GM19463 (cell line): ENCODE results near the gene AKR7A2.
"Not testable (repeated sequence)": the region's sequence is repeated elsewhere in the genome, so short reads cannot be mapped to it uniquely, and the experiment has no call there.

Experiments used
- ATAC-seq: cut with Tn5 transposase; IDR thresholded peaks from one replicate; pipeline ENCODE4 v1.9.1; 2021; ENCODE audit warnings: mild to moderate bottlenecking, moderate library complexity; ENCODE audit not compliant: unreplicated experiment

Gene AKR7A2

GRCh38 chr1:19307794-19308508 lies 4.0 kb downstream of the AKR7A2 start:
- ATAC-seq = no peak

GRCh38 chr1:19306941-19307340 lies 5.0 kb downstream of the AKR7A2 start:
- no peak for ATAC-seq

- no peak for ATAC-seq
Measured at GRCh38 chr1:19305880-19306279, 6.1 kb downstream of the AKR7A2 start.

GRCh38 chr1:19304081-19304480 lies 7.9 kb downstream of the AKR7A2 start:
- ATAC-seq = not testable (repeated sequence)

GRCh38 chr1:19300211-19300610 lies 11.7 kb downstream of the AKR7A2 start:
- ATAC-seq = no peak

DNA sequence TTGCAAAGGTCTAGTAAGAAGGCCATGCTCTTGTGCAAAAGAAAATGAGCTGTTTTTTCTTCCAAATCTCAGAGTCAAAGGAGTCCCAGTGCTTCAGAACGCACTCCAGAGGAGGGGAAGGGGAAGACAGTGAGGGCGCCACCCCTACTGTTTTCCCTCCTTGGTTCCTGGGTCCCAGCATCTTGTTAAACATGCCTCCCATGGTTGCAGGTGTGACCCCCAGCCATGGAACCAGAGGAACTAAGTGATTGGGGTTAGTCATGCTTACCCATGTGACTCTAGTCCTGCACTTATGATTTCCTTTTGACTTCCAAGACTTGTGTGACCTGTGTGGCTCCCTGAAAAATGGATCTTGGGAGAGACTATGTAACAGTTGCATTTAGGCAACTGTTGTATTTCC lies 17.3 kb downstream of the AKR7A2 start:
- ATAC-seq = no peak

- ATAC-seq = no peak
Measured at GRCh38 chr1:19289244-19289643, 22.7 kb downstream of the AKR7A2 start.

DNA sequence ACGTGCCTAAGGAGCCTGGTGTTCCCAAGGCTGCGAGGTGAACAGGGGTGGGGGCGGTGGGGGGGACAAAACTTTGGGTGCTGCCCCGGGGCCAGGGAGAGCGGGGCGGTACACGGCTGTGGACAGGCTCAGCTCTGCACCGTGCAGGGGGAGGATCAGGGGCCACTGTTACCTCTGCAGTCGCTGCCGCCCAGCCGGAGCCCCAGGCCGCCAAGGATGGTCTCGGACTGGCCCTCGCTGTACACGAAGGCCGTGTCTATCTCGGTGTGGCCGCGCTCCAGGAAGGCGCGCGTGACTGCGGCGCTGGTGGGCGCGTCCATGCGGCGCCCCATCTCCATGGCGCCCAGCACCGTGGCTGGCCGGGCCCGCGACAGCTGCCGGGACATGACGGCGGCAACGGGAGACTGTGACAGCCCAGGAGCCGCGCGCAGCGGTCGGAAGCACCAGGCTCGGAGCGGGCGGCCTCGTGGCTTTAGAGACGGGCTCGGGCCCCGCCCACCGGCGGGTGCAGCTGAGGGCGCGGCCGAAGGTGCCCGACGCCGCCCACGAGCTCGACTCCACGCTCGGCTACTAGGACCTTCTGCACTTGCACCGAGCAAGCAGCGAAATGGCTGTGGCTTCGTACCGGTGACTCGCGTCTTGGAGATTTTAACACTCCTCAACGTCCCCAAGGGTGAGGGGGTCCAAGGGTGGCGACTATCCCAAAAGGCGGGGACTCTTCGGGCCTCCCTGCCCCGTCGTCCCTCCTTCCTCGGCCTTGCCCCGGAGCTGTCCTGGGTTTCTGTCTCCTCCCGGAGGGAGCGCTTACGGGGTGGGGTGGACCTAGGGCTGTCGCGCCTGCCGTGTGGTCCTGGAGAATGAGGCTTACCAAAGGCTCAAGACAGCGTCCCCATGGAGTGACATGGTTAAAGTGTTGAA lies 23.4 kb downstream of the AKR7A2 start, which contains the start of gene AKR7A3:
Gene AKR7A3, minus strand, starts transcription at position 447 of the 918 bp plus-strand sequence. Its CDS starts 61 bp downstream, at position 386.
- not testable (repeated sequence) for ATAC-seq

DNA sequence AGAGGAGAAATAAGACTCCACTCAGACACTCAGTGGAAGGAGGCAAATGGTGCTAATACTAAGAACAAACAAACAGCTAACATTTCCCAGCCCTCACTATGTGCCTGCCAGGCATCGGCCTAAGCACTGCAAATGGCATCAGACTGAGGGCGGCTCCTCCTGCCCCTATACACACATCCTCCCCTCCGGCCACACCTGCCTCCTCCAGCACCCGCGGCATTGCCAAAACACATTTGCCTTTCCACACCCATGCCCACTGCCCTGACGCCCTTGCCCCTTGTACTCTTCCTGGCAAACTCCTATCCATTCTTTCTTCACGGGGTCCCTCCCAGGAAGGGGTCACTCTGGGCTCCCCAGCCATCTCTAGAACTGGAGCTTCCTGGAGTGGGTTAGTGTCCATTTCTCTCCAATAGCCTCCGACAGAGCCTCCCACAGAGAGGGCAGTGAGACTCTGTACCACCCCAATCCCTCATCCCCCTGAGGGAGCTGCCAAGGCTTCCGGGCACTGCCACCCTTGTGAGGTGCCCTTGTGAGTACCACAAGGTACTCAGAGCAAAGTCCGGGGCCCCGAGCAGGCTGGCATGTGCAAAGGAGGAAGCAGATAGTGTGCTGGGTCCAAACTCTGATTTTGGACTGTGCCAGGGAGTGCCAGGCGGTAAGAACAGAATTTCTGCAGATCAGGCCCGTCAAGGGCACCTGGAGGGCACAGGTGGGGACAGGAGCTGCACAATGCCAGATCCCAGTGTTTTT lies 24.3 kb downstream of the AKR7A2 start:
- no peak for ATAC-seq

GRCh38 chr1:19285807-19286206 lies 26.1 kb downstream of the AKR7A2 start:
- ATAC-seq = not testable (repeated sequence)

DNA sequence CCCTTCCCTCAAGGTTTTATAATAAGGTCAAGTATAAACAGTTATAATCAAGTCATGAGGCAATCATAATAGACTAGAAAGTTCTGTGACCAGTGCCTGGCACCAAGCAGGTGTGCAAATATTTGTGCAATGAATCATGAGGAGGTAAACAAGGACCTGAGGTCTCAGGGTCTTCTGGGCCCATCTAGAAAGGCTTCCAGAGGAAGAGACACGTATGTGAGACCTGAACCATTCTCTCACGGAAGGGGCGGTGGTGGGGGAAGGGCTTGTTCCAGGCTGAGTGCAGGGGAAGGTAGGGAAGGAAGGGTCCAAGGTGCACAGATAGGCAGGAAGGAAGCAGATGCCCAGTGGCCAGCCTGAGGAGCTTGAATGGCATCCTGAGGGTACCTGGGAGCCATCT lies 26.6 kb downstream of the AKR7A2 start:
- not testable (repeated sequence) for ATAC-seq

DNA sequence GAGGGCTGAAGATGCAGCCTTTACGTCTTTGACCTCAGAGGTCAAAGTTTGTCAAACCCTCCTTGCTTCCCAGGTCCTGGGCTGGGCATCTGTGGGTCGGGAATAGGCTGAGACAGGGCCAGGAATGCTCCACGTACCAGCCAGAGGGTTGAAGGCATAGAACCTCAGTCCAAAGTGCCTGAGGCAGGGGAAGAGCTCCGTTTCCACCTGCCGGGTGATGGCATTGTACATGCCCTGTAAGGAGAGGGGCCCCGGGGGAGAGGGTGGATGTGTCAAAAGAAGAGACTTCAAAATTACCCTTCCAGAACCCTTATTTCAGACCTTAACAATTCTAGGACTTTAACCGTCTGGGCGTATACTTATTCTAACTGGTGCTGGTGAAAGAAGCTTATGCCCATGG lies 27.1 kb downstream of the AKR7A2 start:
- no peak for ATAC-seq

GRCh38 chr1:19283891-19284290 lies 28.1 kb downstream of the AKR7A2 start:
- ATAC-seq = no peak

GRCh38 chr1:19274636-19275035 lies 37.3 kb downstream of the AKR7A2 start:
- ATAC-seq = no peak

DNA sequence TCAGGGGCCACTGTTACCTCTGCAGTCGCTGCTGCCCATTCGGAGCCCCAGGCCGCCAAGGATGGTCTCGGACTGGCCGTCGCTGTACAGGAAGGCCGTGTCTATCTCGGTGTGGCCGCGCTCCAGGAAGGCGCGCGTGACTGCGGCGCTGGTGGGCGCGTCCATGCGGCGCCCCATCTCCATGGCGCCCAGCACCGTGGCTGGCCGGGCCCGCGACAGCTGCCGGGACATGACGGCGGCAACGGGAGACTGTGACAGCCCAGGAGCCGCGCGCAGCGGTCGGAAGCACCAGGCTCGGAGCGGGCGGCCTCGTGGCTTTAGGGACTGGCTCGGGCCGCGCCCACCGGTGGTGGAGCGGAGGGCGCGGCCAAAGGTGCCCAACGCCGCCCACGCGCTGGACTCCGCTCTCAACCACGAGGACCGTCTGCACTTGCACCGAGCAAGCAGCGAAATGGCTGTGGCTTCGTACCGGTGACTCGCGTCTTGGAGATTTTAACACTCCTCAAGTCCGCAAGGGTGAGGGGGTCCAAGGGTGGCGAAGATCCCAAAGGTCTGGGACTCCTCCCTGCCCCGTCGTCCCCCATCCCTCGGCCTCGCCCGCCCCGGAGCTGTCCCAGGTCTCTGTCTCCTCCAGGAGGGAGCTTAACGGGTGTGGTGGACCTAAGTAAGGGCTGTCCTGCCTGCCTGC lies 38.0 kb downstream of the AKR7A2 start:
- ATAC-seq = not testable (repeated sequence)

DNA sequence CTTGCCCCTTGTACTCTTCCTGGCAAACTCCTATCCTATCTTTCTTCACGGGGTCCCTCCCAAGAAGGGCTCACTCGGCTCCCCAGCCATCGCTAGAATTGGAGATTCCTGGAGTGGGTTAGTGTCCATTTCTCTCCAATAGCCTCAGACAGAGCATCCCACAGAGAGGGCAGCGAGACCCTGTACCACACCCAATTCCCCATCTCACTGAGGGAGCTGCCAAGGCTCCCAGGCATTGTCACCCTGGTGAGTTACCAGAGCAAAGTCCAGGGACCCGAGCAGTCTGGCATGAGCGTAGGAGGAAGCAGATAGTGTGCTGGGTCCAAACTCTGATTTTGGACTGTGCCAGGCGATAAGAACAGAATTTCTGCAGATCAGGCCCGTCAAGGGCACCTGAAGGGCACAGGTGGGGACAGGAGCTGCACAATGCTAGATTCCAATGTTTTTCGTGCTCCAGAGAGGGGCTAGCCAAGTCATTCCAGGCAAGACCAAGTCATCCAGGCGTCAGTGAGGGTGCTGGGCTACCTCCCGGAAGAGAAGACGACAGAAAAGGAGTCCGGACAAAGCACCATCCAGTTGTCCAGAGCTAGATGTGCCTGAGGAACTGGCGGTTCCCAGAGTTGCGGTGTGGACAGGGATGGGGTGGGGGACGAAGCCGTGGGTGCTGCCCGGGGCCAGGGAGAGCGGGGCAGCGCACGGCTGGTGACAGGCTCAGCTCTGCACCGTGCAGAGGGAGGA lies 38.7 kb downstream of the AKR7A2 start:
- ATAC-seq = no peak

- no peak for ATAC-seq
Measured at GRCh38 chr1:19272064-19272463, 39.9 kb downstream of the AKR7A2 start.

GRCh38 chr1:19270343-19270730 lies 41.6 kb downstream of the AKR7A2 start:
- ATAC-seq = not testable (repeated sequence)

DNA sequence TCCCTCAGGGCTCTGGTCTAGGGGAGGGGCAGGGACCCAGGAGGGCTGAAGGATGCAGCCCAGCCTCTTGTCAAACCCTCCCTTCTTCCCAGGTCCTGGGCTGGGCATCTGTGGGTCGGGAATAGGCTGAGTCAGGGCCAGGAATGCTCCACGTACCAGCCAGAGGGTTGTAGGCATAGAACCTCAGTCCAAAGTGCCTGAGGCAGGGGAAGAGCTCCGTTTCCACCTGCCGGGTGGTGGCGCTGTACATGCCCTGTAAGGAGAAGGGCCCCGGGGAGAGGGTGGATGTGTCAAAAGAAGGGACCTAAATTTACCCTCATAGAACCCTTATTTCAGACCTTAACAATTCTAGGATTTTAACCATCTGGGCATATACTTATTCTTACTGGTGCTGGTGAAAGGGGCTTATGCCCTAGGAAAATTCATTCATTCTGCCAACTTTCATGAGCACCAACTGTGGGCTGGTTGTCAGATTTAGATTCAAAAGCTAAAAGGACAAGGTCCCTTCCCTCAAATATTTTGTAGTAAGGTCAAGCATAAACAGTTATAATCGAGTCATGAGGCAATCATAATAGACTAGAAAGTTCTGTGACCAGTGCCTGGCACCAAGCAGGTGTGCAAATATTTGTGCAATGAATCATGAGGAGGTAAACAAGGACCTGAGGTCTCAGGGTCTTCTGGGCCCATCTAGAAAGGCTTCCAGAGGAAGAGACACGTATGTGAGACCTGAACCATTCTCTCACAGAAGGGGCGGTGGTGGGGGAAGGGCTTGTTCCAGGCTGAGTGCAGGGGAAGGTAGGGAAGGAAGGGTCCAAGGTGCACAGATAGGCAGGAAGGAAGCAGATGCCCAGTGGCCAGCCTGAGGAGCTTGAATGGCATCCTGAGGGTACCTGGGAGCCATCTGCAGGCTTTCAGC lies 42.3 kb downstream of the AKR7A2 start:
- ATAC-seq = not testable (repeated sequence)
